Keratinocyte (primary cell): Measurements from ENCODE around the gene LOXHD1. TPM values are rescaled to one million over a fixed set of nuclear protein-coding genes. Genes with fewer than 3 reads are reported as not detected.

Experiments used
- DNase-seq: peaks from one replicate; pipeline ENCODE4 v3.0.0-alpha.2; 2011; ENCODE audit warnings: low read depth, missing footprints, low spot score
- FAIRE-seq: peaks from 2 replicates; lab custom pipeline; 2011; peaks lifted over from hg19 to GRCh38; lab: Jason Lieb, UNC
- H2AFZ ChIP-seq: 2 replicates; pipeline ENCODE4 v1.6.0; 2012; ENCODE audit warnings: low read length, control low read depth, inconsistent platforms; ENCODE audit not compliant: control insufficient read depth
- H3K27ac ChIP-seq: 2 replicates; pipeline ENCODE4 v1.5.1; 2011; ENCODE audit warnings: low read length; ENCODE audit not compliant: control insufficient read depth, insufficient read depth
- H3K27me3 ChIP-seq: 3 replicates; pipeline ENCODE4 v1.6.0; 2011; ENCODE audit warnings: low read length; ENCODE audit not compliant: control insufficient read depth, insufficient read depth; ENCODE audit errors: extremely low read depth
- H3K36me3 ChIP-seq, 2 experiments: 2 replicates in 1 of 2; 3 replicates in 1 of 2; pipeline ENCODE4 v1.5.1; 2011; ENCODE audit warnings: low read length in 2 of 2, mild to moderate bottlenecking in 1 of 2; ENCODE audit not compliant: control insufficient read depth in 2 of 2, insufficient read depth in 2 of 2; ENCODE audit errors: extremely low read depth in 1 of 2
- H3K4me1 ChIP-seq: 3 replicates; pipeline ENCODE4 v1.5.1; 2011; ENCODE audit warnings: low read length; ENCODE audit not compliant: control insufficient read depth, insufficient read depth; ENCODE audit errors: extremely low read depth
- H3K4me2 ChIP-seq: 3 replicates; pipeline ENCODE4 v1.6.0; 2011; ENCODE audit warnings: low read depth, low read length; ENCODE audit not compliant: control insufficient read depth, insufficient read depth; ENCODE audit errors: extremely low read depth
- H3K4me3 ChIP-seq, 3 experiments: fragments of 200-600 bp in 1 of 3; sonication (generic) in 1 of 3; 2 replicates in 2 of 3; 3 replicates in 1 of 3; pipeline ENCODE4 v1.5.1; 2011 to 2016; ENCODE audit warnings: low read length in 3 of 3, mild to moderate bottlenecking in 3 of 3, control low read depth in 2 of 3, inconsistent platforms in 1 of 3, low read depth in 1 of 3, mixed read lengths in 1 of 3, mixed run types in 1 of 3, moderate library complexity in 1 of 3; ENCODE audit not compliant: control insufficient read depth in 2 of 3, insufficient read depth in 2 of 3; ENCODE audit errors: extremely low read depth in 1 of 3
- H3K79me2 ChIP-seq: 2 replicates; pipeline ENCODE4 v1.6.0; 2012; ENCODE audit warnings: low read length; ENCODE audit not compliant: control insufficient read depth, insufficient read depth
- H3K9ac ChIP-seq: 3 replicates; pipeline ENCODE4 v1.6.0; 2011; ENCODE audit warnings: low read length; ENCODE audit not compliant: control insufficient read depth, insufficient read depth; ENCODE audit errors: extremely low read depth
- H3K9me1 ChIP-seq: 3 replicates; pipeline ENCODE4 v1.6.0; 2011; ENCODE audit warnings: low read length; ENCODE audit not compliant: control insufficient read depth, insufficient read depth; ENCODE audit errors: extremely low read depth
- H3K9me3 ChIP-seq: 2 replicates; pipeline ENCODE4 v1.5.1; 2012; ENCODE audit warnings: low read depth, low read length; ENCODE audit not compliant: control insufficient read depth
- H4K20me1 ChIP-seq: 3 replicates; pipeline ENCODE4 v1.6.0; 2011; ENCODE audit warnings: low read length; ENCODE audit not compliant: control insufficient read depth, insufficient read depth; ENCODE audit errors: extremely low read depth
- CTCF ChIP-seq, 3 experiments: IDR thresholded peaks in 1 of 3; conservative IDR thresholded peaks in 1 of 3; optimal IDR thresholded peaks in 1 of 3; 2 replicates in 2 of 3; 3 replicates in 1 of 3; pipeline versions ENCODE3 to v1.5.1; 2011; ENCODE audit warnings: low read length in 3 of 3, mild to moderate bottlenecking in 3 of 3, moderate library complexity in 2 of 3, control low read depth in 1 of 3, inconsistent platforms in 1 of 3; ENCODE audit not compliant: insufficient read depth in 2 of 3; ENCODE audit errors: extremely low read depth in 1 of 3
- EZH2 ChIP-seq: IDR thresholded peaks from one replicate; pipeline ENCODE4 v1.6.1; 2012; ENCODE audit warnings: inconsistent platforms, mild to moderate bottlenecking, low read length, moderate library complexity
- dilution Hi-C: fragments of 300-500 bp; cut with MboI; formaldehyde crosslinking; loops from one replicate; pipeline ENCODE4 v1.7.0; 2020; ENCODE audit warnings: low sequenced_read_pairs; ENCODE audit not compliant: extremely low pct_ligation_motif_present
- polyA plus RNA-seq, 5 experiments: library from polyadenylated mRNA; depleted of rRNA in 3 of 5; stranded (reverse) in 3 of 5; stranded (forward) in 1 of 5; unstranded in 1 of 5; fragments of >200 nt; gene quantifications; 1 replicate in 1 of 5; 2 replicates in 3 of 5; 3 replicates in 1 of 5; pipeline versions ENCODE4 v1.2.1 to v1.2.3, GENCODE V29; 2011 to 2012; ENCODE audit warnings: missing spikeins in 2 of 5, low read depth in 1 of 5, low replicate concordance in 1 of 5

Gene LOXHD1
- polyA plus RNA-seq, 1 donor (not counting 4 experiments of a cell fraction or from before 2014, with no cell fraction given) = not detected

DNA sequence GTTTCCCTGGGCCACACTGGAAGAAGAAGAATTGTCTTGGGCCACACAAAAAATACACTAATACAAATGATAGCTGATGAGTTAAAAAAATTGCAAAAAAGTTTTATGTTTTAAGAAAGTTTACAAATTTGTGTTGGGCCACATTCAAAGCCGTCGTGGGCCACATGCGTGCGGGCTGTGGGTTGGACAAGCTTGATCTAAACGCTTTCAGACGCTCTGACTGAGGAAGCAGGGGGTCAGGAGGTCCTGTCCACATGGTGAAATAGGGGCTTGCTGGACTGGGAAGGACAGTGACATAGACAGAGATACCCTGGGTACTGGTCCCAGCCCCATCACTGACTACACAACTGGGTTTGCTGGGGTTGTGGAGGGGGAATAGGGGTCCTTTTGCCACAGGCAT, 86.4 kb downstream of the LOXHD1 start:
- Histone ChIP-seq H2AFZ (no peak overlapping the region), H3K4me3 (no peak overlapping the region), H3K79me2 (no peaks in the 10 kb centered on the region), H3K9me1 (no peaks in the 10 kb centered on the region), H3K4me1 (no peaks in the 10 kb centered on the region), H4K20me1 (no peaks in the 10 kb centered on the region), H3K9ac (no peak overlapping the region), H3K36me3 (no peaks in the 10 kb centered on the region), H3K27ac (no peak overlapping the region), H3K9me3 (no peaks in the 10 kb centered on the region), H3K27me3 (peaks cover 3% of the 10 kb centered on the region), H3K4me2 (no peak overlapping the region)
- dilution Hi-C loops = no loop called here
- FAIRE-seq = no peak
- no peak for DNase-seq
- TF ChIP-seq EZH2 = no peak
- TF ChIP-seq CTCF (optimal IDR thresholded peaks at IDR 0.05 in 1 of 3, IDR thresholded peaks at IDR 0.05 in 1 of 3, conservative IDR thresholded peaks at IDR 0.05 in 1 of 3; ENCODE audit: extremely low read depth in 1 of 3, insufficient read depth in 2 of 3, low read length in 3 of 3) = no peak

GRCh38 chr18:46570134-46570533, 86.9 kb downstream of the LOXHD1 start:
- FAIRE-seq = no peak
- no peak overlapping the region for H2AFZ ChIP-seq
- H4K20me1 ChIP-seq = no peaks in the 10 kb centered on the region
- no peaks in the 10 kb centered on the region for H3K4me1 ChIP-seq
- H3K4me2 ChIP-seq = no peak overlapping the region
- H3K9ac ChIP-seq = no peak overlapping the region
- H3K79me2 ChIP-seq = no peaks in the 10 kb centered on the region
- DNase-seq = no peak
- no peak overlapping the region for H3K27ac ChIP-seq
- no peaks in the 10 kb centered on the region for H3K9me1 ChIP-seq
- H3K9me3 ChIP-seq = no peaks in the 10 kb centered on the region
- H3K27me3 ChIP-seq = peaks cover 3% of the 10 kb centered on the region
- dilution Hi-C loops = no loop called here
- H3K4me3 ChIP-seq = no peak overlapping the region
- no peaks in the 10 kb centered on the region for H3K36me3 ChIP-seq
- TF ChIP-seq EZH2 (no peak), CTCF (optimal IDR thresholded peaks at IDR 0.05 in 1 of 3, IDR thresholded peaks at IDR 0.05 in 1 of 3, conservative IDR thresholded peaks at IDR 0.05 in 1 of 3; ENCODE audit: extremely low read depth in 1 of 3, insufficient read depth in 2 of 3, low read length in 3 of 3) (no peak)
